PC-9 (cell line): ENCODE data around the gene RAMP1.

Source experiments
- EZH2 ChIP-seq: fragments of 200-600 bp; sonication (generic); IDR thresholded peaks from 2 replicates; pipeline ENCODE4 v1.8.0; 2017; ENCODE audit warnings: antibody characterized with exemption, low read depth
- TF ChIP-seq, protein P1 (sequence below): fragments of 200-600 bp; sonication (generic); conservative IDR thresholded peaks from 2 replicates; pipeline ENCODE4 v1.6.1; 2017; ENCODE audit warnings: mixed run types, antibody characterized with exemption, mild to moderate bottlenecking, moderate library complexity

GRCh38 chr2:237901932-237902850 is 42.8 kb downstream of the RAMP1 start:
- TF ChIP-seq, protein P1, sequence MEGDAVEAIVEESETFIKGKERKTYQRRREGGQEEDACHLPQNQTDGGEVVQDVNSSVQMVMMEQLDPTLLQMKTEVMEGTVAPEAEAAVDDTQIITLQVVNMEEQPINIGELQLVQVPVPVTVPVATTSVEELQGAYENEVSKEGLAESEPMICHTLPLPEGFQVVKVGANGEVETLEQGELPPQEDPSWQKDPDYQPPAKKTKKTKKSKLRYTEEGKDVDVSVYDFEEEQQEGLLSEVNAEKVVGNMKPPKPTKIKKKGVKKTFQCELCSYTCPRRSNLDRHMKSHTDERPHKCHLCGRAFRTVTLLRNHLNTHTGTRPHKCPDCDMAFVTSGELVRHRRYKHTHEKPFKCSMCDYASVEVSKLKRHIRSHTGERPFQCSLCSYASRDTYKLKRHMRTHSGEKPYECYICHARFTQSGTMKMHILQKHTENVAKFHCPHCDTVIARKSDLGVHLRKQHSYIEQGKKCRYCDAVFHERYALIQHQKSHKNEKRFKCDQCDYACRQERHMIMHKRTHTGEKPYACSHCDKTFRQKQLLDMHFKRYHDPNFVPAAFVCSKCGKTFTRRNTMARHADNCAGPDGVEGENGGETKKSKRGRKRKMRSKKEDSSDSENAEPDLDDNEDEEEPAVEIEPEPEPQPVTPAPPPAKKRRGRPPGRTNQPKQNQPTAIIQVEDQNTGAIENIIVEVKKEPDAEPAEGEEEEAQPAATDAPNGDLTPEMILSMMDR: no peak
- TF ChIP-seq EZH2: no peak
